ENCODE results near the gene R3HDML.

Gene R3HDML

GRCh38 chr20:44364068-44364467, 27.2 kb downstream of the R3HDML start:
- no peak for DNase-seq (ENCODE audit: low spot score)

- no peak for DNase-seq (ENCODE audit: low spot score)
Observed at GRCh38 chr20:44364780-44365179, 27.9 kb downstream of the R3HDML start.

DNA sequence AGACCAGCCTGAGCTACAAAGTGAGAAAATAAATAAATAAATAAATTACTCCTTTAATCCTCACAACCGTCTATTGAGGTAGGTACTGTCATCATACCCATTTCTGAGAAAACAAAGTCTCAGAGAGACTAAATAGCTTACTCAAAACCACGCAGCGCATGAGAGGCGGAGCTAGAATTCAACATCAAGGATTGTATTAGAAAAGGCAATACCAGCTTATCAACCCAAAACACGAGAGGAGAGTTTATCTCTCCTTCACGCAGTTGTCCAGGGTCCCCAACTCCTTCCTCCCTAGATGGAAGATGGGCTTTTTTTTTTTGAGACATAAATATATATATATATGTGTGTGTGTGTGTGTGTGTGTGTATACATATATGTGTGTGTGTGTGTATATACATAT, 30.9 kb downstream of the R3HDML start:
- no peak for DNase-seq (ENCODE audit: low spot score)

- DNase-seq (ENCODE audit: low spot score): no peak
Observed at GRCh38 chr20:44370639-44371218, 33.9 kb downstream of the R3HDML start.

- no peak for DNase-seq (ENCODE audit: low spot score)
Observed at GRCh38 chr20:44382641-44383040, 45.8 kb downstream of the R3HDML start.

- DNase-seq (ENCODE audit: low spot score): peak; percentile 56
Observed at GRCh38 chr20:44384423-44385027, 47.7 kb downstream of the R3HDML start.

GRCh38 chr20:44388466-44389023, 51.7 kb downstream of the R3HDML start:
- peak; percentile 86 for DNase-seq (ENCODE audit: low spot score)

DNA sequence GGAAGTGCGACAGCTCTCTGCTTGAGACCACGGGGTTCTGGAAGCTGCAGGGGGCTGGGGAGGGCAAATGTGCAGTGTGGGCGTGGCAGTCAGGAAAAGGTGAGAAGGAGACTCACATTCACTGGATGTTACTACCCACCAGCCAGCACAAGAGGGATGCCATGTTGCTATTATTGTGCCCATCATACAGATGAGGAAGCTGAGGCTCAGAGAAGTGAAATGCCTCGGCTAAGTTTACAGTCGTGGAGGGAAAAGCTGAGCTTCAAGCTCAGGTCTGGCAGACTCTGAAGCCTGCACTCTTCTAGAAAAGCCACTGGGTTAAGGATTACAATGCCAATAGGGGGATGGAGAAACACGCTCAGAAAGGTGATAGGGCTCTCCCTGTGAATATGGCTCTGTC, 53.0 kb downstream of the R3HDML start:
- DNase-seq (ENCODE audit: low spot score): no peak

- DNase-seq (ENCODE audit: low spot score): no peak
Observed at GRCh38 chr20:44390280-44390679, 53.4 kb downstream of the R3HDML start.

DNA sequence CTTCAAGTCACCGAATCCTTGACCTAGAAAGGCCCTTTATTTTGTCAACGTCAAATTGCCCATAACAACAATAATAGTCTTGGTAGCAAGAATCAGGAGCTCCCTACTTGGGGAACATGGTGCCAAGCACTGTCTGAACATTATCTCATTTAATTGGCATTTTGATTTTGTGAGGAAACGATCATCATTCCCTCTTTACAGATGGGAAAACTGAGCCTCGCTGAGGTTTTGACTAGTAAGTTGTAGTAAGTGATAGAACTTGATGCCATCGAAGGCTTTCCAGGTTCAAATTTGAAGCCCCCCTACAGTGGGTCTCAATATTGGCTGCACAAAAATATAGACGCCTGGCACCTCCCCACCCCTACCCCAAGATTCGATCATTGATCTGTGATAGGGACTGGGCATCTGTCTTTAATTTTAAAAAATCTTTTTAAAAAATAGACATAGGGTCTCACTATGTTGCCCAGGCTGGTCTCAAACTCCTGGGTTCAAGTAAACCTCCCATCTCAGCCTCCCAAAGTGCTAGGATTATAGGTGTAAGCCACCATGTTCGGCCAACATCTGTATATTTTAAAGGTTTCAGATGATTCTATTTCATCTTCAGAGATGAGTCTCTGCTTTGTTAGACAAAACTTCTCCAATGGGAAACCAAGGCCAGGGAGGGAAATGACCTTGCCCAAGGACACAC, 55.4 kb downstream of the R3HDML start:
- DNase-seq (ENCODE audit: low spot score): no peak

- DNase-seq (ENCODE audit: low spot score): no peak
Observed at GRCh38 chr20:44392776-44393607, 56.1 kb downstream of the R3HDML start.

GRCh38 chr20:44393608-44394451, 57.0 kb downstream of the R3HDML start:
- DNase-seq (ENCODE audit: low spot score): no peak

DNA sequence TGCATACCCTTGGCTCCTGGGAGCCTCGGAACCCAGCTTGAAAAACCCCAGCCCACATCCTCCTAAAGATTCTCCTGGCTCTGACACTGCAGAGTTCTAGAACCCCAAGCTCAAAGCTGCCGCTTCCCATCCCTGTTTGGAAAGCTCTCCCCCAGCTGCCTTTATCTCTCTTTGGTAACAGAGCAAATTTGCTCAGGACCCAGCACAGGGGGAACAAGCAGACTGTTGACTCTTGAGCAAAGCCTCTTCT, 57.5 kb downstream of the R3HDML start:
- no peak for DNase-seq (ENCODE audit: low spot score)

GRCh38 chr20:44394702-44395460, 58.0 kb downstream of the R3HDML start:
- no peak for DNase-seq (ENCODE audit: low spot score)

DNA sequence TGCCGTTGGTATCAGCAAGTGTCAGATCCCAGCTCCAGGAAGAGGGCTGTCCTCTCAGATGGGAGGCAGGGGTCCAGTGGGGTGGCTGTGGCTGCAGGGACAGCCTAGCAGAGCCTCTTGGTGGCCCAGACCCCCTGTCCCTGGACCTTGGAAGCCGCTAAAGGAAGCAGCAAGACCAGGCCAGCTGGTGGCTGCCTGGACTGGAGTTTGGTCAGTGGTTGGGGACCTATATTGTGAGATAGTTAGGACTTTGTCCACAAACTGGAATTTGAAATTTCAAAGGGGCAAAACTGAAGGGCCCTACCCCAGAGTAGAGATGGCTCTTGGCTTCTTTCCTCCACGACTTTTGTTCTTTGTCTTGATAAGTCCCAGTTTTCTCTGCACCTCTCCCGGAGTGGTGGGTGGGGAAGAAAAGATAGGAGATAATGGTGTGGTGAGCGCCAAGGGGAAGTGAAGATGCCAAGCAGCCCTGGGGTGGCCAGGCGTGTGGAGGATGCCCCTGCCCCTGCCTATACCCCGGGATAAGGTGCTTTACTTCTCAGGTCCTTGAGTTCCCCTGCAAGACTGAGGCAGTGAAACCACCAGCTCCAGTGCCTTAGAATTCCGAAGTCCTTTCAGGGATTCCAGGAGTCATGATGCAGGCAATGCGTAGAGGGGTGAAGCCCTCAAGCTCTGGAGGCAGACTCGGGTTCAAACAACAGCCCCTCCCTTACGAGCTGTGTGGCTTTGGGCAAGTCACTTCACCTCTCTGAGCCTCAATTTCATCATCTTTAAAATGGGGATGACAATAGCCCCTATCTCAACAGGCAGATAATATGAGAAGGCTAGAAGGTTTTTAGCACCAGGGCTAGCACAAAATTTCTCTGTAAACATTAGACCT, 58.9 kb downstream of the R3HDML start:
- no peak for DNase-seq (ENCODE audit: low spot score)

DNA sequence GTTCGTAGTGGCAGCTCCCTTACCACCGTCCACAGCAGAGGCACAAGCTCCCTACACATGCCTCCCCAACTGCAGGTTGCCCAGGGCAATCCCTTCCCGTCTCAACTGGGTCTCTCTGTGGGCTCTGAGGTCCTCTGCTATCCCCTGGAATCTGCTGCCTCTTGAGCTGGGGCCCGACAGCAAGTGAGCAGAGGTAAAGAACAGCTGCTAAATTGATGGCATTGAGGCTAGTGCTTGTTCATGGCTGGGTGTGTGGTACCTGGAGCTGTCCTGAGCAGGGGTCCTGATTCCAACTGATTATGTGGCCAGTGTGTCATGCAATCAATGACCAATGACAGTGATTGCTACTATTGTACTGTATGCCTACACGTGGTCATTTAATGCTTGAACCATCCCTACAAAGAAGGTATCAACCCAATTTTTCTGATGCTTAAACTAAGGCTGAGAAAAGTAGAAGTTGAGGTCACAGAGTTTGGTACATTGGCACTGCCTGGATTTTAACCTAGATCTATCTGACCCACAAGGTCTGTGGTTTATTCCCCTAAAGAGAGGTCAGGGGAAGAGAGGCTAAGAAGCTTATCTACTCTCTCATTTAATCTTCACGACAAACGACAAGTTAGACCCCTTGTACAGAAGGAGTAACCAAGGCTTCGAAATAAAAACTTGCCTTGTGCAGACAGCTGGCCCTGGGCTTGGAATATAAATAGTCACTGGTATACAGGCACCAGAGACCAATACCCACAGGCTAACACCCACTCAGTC, 59.7 kb downstream of the R3HDML start:
- no peak for DNase-seq (ENCODE audit: low spot score)

- no peak for DNase-seq (ENCODE audit: low spot score)
Observed at GRCh38 chr20:44398335-44398734, 61.5 kb downstream of the R3HDML start.

DNA sequence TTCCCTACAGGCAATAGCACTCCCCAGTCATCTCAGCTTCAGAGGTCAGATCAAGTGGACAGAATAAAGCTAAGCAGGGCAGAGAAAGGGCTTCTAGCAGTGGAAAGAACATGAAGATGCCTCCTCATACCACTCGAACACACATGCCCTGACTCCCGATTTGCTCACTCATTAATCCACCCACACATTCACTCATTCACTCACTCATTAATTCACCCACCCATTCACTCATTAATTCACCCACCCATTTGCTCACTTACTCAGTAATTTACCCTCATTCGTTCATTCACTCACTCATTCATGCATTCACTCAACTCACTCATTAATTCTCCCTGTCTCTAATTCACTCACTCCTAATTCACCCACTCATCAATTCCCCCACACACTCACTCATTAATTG, 62.6 kb downstream of the R3HDML start:
- DNase-seq (ENCODE audit: low spot score): no peak

GRCh38 chr20:44400671-44400969, 63.8 kb downstream of the R3HDML start:
- DNase-seq (ENCODE audit: low spot score): no peak
